ENCODE data around the gene CCDC88C. TPM values are rescaled to one million over a fixed set of nuclear protein-coding genes. Genes with fewer than 3 reads are reported as not detected.

Gene CCDC88C, protein sequence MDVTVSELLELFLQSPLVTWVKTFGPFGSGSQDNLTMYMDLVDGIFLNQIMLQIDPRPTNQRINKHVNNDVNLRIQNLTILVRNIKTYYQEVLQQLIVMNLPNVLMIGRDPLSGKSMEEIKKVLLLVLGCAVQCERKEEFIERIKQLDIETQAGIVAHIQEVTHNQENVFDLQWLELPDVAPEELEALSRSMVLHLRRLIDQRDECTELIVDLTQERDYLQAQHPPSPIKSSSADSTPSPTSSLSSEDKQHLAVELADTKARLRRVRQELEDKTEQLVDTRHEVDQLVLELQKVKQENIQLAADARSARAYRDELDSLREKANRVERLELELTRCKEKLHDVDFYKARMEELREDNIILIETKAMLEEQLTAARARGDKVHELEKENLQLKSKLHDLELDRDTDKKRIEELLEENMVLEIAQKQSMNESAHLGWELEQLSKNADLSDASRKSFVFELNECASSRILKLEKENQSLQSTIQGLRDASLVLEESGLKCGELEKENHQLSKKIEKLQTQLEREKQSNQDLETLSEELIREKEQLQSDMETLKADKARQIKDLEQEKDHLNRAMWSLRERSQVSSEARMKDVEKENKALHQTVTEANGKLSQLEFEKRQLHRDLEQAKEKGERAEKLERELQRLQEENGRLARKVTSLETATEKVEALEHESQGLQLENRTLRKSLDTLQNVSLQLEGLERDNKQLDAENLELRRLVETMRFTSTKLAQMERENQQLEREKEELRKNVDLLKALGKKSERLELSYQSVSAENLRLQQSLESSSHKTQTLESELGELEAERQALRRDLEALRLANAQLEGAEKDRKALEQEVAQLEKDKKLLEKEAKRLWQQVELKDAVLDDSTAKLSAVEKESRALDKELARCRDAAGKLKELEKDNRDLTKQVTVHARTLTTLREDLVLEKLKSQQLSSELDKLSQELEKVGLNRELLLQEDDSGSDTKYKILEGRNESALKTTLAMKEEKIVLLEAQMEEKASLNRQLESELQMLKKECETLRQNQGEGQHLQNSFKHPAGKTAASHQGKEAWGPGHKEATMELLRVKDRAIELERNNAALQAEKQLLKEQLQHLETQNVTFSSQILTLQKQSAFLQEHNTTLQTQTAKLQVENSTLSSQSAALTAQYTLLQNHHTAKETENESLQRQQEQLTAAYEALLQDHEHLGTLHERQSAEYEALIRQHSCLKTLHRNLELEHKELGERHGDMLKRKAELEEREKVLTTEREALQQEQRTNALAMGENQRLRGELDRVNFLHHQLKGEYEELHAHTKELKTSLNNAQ (N-terminal part only)
- total RNA-seq (2014; rRNA removed; shearing (Covaris generic)): 42.1 and 60.7 TPM in 2 replicates
- polyA plus RNA-seq (2016; fragmentation: Nextera tagmentation; extraction: Ambion mirVana): 20.8 and 23.6 TPM in 2 replicates
- long read RNA-seq, partial matches to known transcripts: 4 of 12 reads
- long read RNA-seq, other reads (novel, unspliced or antisense): 8 of 12 reads

DNA sequence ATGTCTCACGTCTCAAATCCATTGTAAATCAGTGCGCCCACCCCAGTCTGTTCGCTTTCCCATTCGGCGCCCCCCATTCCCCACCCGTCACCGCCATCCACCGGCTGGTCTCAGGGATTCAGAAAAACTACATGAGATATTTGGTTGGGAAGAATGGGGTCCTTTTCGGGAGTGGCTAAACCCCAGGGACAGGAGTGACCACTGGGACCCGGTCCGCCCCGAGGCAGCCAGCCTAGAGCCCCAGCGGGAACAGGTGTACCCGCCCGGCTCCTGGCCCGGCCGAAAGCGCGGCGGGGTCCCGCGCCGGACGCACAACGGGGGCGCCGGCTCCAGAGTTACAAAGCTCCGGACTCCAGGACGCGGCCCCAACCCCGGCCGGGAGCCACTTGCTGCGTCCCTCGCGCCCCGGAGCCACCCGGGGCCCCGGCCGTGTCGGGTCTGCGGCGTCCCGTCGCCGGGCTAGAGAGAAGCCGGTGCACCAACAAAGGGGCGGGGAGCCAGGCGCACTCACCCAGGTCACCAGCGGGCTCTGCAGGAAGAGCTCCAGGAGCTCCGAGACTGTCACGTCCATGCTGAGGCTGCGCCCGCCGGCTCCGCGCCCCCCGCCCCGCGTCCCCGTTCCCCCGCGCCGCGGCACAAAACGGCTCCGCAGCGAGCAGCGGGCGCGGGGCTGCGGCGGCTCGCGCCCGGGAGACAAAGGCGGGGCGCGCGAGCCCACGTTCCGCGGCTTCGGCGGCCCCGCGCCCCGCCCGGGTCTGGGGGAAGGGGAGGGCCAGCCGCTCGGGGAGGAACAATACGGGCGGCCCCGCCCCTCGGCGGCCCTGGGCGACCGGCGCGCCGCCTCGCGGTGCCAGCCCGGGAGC is at the start of gene CCDC88C:
TSS of gene CCDC88C (minus strand) at position 701 of the 863 bp plus-strand sequence. CDS start at position 571, 130 bp downstream.
- H3K27ac Mint-ChIP-seq: 0 out of 2 replicates have a peak within 1 kb of the TSS, but pooled peaks have one; percentile 56
- Histone ChIP-seq H4K20me1 (replicated peaks; ENCODE audit: insufficient read depth) (0 out of 2 replicates have a peak, but pooled peaks cover under 1% of the 10 kb centered on the region), H3K36me3 (ENCODE audit: insufficient read depth) (no peaks in the 10 kb centered on the region), H3F3A (replicated peaks; ENCODE audit: low read depth) (peaks cover 13% of the 10 kb centered on the region), H3K79me2 (replicated peaks; ENCODE audit: insufficient read depth) (peaks cover 39% of the 10 kb centered on the region), H3K27me3 (ENCODE audit: insufficient read depth) (peaks cover 5% of the 10 kb centered on the region; the same call in 1 of the 2 replicates), H3K4me1 (ENCODE audit: insufficient read depth) (peaks cover 36% of the 10 kb centered on the region), H3K4me2 (peak within 1 kb of the TSS; percentile 96), H2AFZ (peak within 1 kb of the TSS; percentile 92), H3K27ac (ENCODE audit: low read depth) (no peak within 1 kb of the TSS), H3K9me2 (ENCODE audit: insufficient read depth) (no peaks in the 10 kb centered on the region), H3K4me3 (peak within 1 kb of the TSS; percentile 91)
- peak; percentile 71 for DNase-seq (ENCODE audit: low spot score)
- H3K4me3 Mint-ChIP-seq: peak within 1 kb of the TSS; percentile 82
- peaks cover 27% of the 10 kb centered on the region; the same call in 2 of the 3 replicates for H3K36me3 Mint-ChIP-seq (ENCODE audit: low read depth)
- ATAC-seq: peak; percentile 12
- H3K27me3 Mint-ChIP-seq (ENCODE audit: insufficient read depth, low read depth, poor library complexity): peaks cover 15% of the 10 kb centered on the region
- H3K4me1 Mint-ChIP-seq: peaks cover 38% of the 10 kb centered on the region
- H3K9me3 Mint-ChIP-seq: no peaks in the 10 kb centered on the region
- TF ChIP-seq ZNF114 (CRISPR knock-in tag; IDR thresholded peaks at IDR 0.05) (no peak), EZH2 (IDR thresholded peaks at IDR 0.05; ENCODE audit: low read depth, unreplicated experiment) (no peak), JUNB (IDR thresholded peaks at IDR 0.05; ENCODE audit: unreplicated experiment) (no peak), STAT1 (IDR thresholded peaks at IDR 0.05; ENCODE audit: unreplicated experiment) (no peak), POLR2AphosphoS5 (IDR thresholded peaks at IDR 0.05; ENCODE audit: low read depth) (peak; percentile 37; the same call in 1 of the 2 replicates)
- TF ChIP-seq, protein P1, sequence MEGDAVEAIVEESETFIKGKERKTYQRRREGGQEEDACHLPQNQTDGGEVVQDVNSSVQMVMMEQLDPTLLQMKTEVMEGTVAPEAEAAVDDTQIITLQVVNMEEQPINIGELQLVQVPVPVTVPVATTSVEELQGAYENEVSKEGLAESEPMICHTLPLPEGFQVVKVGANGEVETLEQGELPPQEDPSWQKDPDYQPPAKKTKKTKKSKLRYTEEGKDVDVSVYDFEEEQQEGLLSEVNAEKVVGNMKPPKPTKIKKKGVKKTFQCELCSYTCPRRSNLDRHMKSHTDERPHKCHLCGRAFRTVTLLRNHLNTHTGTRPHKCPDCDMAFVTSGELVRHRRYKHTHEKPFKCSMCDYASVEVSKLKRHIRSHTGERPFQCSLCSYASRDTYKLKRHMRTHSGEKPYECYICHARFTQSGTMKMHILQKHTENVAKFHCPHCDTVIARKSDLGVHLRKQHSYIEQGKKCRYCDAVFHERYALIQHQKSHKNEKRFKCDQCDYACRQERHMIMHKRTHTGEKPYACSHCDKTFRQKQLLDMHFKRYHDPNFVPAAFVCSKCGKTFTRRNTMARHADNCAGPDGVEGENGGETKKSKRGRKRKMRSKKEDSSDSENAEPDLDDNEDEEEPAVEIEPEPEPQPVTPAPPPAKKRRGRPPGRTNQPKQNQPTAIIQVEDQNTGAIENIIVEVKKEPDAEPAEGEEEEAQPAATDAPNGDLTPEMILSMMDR (conservative IDR thresholded peaks at IDR 0.05; ENCODE audit: low read depth in 2 of 2): peak in 1 of 2 experiments; percentile 13; a peak in 1 of 4 replicates
- TF ChIP-seq, protein P2, sequence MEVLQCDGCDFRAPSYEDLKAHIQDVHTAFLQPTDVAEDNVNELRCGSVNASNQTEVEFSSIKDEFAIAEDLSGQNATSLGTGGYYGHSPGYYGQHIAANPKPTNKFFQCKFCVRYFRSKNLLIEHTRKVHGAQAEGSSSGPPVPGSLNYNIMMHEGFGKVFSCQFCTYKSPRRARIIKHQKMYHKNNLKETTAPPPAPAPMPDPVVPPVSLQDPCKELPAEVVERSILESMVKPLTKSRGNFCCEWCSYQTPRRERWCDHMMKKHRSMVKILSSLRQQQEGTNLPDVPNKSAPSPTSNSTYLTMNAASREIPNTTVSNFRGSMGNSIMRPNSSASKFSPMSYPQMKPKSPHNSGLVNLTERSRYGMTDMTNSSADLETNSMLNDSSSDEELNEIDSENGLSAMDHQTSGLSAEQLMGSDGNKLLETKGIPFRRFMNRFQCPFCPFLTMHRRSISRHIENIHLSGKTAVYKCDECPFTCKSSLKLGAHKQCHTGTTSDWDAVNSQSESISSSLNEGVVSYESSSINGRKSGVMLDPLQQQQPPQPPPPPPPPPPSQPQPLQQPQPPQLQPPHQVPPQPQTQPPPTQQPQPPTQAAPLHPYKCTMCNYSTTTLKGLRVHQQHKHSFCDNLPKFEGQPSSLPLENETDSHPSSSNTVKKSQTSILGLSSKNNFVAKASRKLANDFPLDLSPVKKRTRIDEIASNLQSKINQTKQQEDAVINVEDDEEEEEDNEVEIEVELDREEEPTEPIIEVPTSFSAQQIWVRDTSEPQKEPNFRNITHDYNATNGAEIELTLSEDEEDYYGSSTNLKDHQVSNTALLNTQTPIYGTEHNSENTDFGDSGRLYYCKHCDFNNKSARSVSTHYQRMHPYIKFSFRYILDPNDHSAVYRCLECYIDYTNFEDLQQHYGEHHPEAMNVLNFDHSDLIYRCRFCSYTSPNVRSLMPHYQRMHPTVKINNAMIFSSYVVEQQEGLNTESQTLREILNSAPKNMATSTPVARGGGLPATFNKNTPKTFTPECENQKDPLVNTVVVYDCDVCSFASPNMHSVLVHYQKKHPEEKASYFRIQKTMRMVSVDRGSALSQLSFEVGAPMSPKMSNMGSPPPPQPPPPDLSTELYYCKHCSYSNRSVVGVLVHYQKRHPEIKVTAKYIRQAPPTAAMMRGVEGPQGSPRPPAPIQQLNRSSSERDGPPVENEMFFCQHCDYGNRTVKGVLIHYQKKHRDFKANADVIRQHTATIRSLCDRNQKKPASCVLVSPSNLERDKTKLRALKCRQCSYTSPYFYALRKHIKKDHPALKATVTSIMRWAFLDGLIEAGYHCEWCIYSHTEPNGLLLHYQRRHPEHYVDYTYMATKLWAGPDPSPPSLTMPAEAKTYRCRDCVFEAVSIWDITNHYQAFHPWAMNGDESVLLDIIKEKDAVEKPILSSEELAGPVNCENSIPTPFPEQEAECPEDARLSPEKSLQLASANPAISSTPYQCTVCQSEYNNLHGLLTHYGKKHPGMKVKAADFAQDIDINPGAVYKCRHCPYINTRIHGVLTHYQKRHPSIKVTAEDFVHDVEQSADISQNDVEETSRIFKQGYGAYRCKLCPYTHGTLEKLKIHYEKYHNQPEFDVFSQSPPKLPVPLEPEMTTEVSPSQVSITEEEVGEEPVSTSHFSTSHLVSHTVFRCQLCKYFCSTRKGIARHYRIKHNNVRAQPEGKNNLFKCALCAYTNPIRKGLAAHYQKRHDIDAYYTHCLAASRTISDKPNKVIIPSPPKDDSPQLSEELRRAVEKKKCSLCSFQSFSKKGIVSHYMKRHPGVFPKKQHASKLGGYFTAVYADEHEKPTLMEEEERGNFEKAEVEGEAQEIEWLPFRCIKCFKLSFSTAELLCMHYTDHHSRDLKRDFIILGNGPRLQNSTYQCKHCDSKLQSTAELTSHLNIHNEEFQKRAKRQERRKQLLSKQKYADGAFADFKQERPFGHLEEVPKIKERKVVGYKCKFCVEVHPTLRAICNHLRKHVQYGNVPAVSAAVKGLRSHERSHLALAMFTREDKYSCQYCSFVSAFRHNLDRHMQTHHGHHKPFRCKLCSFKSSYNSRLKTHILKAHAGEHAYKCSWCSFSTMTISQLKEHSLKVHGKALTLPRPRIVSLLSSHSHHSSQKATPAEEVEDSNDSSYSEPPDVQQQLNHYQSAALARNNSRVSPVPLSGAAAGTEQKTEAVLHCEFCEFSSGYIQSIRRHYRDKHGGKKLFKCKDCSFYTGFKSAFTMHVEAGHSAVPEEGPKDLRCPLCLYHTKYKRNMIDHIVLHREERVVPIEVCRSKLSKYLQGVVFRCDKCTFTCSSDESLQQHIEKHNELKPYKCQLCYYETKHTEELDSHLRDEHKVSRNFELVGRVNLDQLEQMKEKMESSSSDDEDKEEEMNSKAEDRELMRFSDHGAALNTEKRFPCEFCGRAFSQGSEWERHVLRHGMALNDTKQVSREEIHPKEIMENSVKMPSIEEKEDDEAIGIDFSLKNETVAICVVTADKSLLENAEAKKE (CRISPR knock-in tag; IDR thresholded peaks at IDR 0.05): no peak
- TF ChIP-seq, protein P3, sequence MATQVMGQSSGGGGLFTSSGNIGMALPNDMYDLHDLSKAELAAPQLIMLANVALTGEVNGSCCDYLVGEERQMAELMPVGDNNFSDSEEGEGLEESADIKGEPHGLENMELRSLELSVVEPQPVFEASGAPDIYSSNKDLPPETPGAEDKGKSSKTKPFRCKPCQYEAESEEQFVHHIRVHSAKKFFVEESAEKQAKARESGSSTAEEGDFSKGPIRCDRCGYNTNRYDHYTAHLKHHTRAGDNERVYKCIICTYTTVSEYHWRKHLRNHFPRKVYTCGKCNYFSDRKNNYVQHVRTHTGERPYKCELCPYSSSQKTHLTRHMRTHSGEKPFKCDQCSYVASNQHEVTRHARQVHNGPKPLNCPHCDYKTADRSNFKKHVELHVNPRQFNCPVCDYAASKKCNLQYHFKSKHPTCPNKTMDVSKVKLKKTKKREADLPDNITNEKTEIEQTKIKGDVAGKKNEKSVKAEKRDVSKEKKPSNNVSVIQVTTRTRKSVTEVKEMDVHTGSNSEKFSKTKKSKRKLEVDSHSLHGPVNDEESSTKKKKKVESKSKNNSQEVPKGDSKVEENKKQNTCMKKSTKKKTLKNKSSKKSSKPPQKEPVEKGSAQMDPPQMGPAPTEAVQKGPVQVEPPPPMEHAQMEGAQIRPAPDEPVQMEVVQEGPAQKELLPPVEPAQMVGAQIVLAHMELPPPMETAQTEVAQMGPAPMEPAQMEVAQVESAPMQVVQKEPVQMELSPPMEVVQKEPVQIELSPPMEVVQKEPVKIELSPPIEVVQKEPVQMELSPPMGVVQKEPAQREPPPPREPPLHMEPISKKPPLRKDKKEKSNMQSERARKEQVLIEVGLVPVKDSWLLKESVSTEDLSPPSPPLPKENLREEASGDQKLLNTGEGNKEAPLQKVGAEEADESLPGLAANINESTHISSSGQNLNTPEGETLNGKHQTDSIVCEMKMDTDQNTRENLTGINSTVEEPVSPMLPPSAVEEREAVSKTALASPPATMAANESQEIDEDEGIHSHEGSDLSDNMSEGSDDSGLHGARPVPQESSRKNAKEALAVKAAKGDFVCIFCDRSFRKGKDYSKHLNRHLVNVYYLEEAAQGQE (IDR thresholded peaks at IDR 0.05; ENCODE audit: unreplicated experiment): no peak
